Natural killer cell (primary cell): ENCODE results near the gene SAV1. TPM values are rescaled to one million over a fixed set of nuclear protein-coding genes. Genes with fewer than 3 reads are reported as not detected.
"Not testable (repeated sequence)": the region's sequence is repeated elsewhere in the genome, so short reads cannot be mapped to it uniquely, and the experiment has no call there.

Experiments used
- ATAC-seq, 3 donors: fragments of 150-1000 bp in 2 of 3; fragments of 200-7000 bp in 1 of 3; cut with Tn5 transposase; 1 replicate in 1 of 3; 2 replicates in 2 of 3; pipeline ENCODE4 v1.10.0; 2021; ENCODE audit warnings: mild to moderate bottlenecking in 2 of 3, moderate library complexity in 2 of 3
- DNase-seq, 2 donors: peaks; one replicate each; pipeline versions ENCODE4 v3.0.0 to v3.0.0-alpha.2; 2013 to 2021; ENCODE audit warnings: mixed read lengths in 1 of 2
- H3K27ac ChIP-seq: one replicate; pipeline ENCODE4 v1.5.1; 2013; ENCODE audit warnings: mild to moderate bottlenecking, low read length
- H3K27me3 ChIP-seq: one replicate; pipeline ENCODE4 v1.6.1; 2013; ENCODE audit warnings: low read length; ENCODE audit not compliant: control insufficient read depth, insufficient read depth
- H3K36me3 ChIP-seq: one replicate; pipeline ENCODE4 v1.6.1; 2013; ENCODE audit warnings: low read length; ENCODE audit not compliant: control insufficient read depth, insufficient read depth
- H3K4me1 ChIP-seq: one replicate; pipeline ENCODE4 v1.6.1; 2013; ENCODE audit warnings: low read length; ENCODE audit not compliant: control insufficient read depth, insufficient read depth
- H3K4me3 ChIP-seq: one replicate; pipeline ENCODE4 v1.5.1; 2013; ENCODE audit warnings: low read length
- H3K9me3 ChIP-seq: one replicate; pipeline ENCODE4 v1.6.1; 2013; ENCODE audit warnings: low read length; ENCODE audit not compliant: control insufficient read depth, insufficient read depth
- H3K27ac Mint-ChIP-seq, 2 donors: one replicate each; pipeline ENCODE4 v1.8.0; 2022; ENCODE audit warnings: mild to moderate bottlenecking in 2 of 2, mixed read lengths in 2 of 2, moderate library complexity in 1 of 2
- H3K27me3 Mint-ChIP-seq, 2 donors: one replicate each; pipeline ENCODE4 v1.8.0; 2022; ENCODE audit warnings: low read depth in 2 of 2, mixed read lengths in 2 of 2
- H3K36me3 Mint-ChIP-seq: one replicate; pipeline ENCODE4 v1.8.0; 2022; ENCODE audit warnings: mixed read lengths
- H3K4me1 Mint-ChIP-seq, 2 donors: one replicate each; pipeline ENCODE4 v1.8.0; 2022; ENCODE audit warnings: mixed read lengths in 2 of 2
- H3K4me3 Mint-ChIP-seq: one replicate; pipeline ENCODE4 v1.8.0; 2022; ENCODE audit warnings: mild to moderate bottlenecking, moderate library complexity, mixed read lengths
- H3K9me3 Mint-ChIP-seq, 2 donors: one replicate each; pipeline ENCODE4 v1.8.0; 2022; ENCODE audit warnings: mixed read lengths in 2 of 2
- CTCF ChIP-seq: fragments of 200-600 bp; IDR thresholded peaks from one replicate; pipeline ENCODE4 v1.8.0; 2022; ENCODE audit warnings: antibody characterized with exemption
- WGBS: methylation state at CpG from one replicate; pipeline ENCODE4 v1.1.7; 2013; ENCODE audit warnings: missing lambda C conversion rate; ENCODE audit not compliant: insufficient coverage; 5-methylcytosine and 5-hydroxymethylcytosine counted together
- intact Hi-C: fragments of 100-400 bp; cut with micrococcal nuclease; formaldehyde crosslinking; loops from one replicate; pipeline ENCODE4 v1.14.2; 2022
- total RNA-seq, 4 donors: library from RNA; stranded (reverse); fragments of 120-200 nt in 1 of 4; gene quantifications; one replicate each; pipeline versions ENCODE4 v1.2.3 to v1.2.4, GENCODE V29; 2013 to 2022

SAV1 gene
- total RNA-seq, 3 donors from 2014 or later (not counting 1 experiment from before 2014, with no cell fraction given), result 3.0 to 6.6 (median 6.6) TPM

DNA sequence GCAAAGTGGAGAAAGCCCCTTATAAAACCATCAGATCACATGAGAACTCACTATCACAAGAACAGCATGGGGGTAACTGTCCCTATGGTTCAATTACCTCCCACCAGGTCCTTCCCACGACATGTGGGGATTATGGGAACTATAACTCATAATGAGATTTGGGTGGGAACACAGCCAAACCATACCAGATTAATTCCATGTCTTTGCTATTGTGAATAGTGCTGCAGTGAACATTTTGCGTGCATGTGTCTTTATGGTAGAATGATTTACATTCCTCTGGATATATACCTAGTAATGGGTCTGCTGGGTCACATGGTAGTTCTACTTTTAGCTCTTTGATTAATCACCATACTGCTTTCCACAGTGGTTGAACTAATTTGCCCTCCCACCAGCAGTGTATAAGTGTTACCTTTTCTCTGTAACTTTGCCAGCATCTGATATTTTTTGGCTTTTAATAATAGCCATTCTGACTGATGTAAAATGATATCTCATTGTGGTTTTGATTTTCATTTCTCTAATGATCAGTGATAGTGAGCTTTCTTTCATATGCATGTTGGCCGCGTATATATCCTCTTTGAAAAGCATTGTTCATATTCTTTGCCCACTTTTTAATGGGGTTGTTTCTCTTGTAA lies 29.7 kb upstream of the SAV1 start:
- H3K9me3 ChIP-seq, result peaks cover 4% of the 10 kb centered on the region
- no peaks in the 10 kb centered on the region for H3K4me1 ChIP-seq
- H3K27me3 ChIP-seq, result no peaks in the 10 kb centered on the region
- Mint-ChIP-seq H3K4me1 (no peaks in the 10 kb centered on the region), H3K4me3 (no peak overlapping the region), H3K27ac (no peak overlapping the region), H3K9me3 (peaks cover 0 to 3% of the 10 kb centered on the region in 2 donors), H3K27me3 (peaks cover 20 to 25% of the 10 kb centered on the region in 2 donors), H3K36me3 (no peaks in the 10 kb centered on the region)
- DNase-seq, result no peak
- intact Hi-C loops, result no loop called here
- TF ChIP-seq CTCF, result no peak
- H3K27ac ChIP-seq, result no peak overlapping the region
- no peak overlapping the region for H3K4me3 ChIP-seq
- H3K36me3 ChIP-seq, result no peaks in the 10 kb centered on the region
- ATAC-seq, result no peak
- no CpG with 5 or more reads among the region's 4 CpGs for WGBS

- H3K36me3 ChIP-seq, H3K27ac ChIP-seq, ATAC-seq, H3K36me3 Mint-ChIP-seq, H3K4me1 Mint-ChIP-seq, intact Hi-C loops, H3K27me3 ChIP-seq, H3K27ac Mint-ChIP-seq, H3K9me3 ChIP-seq, H3K4me3 ChIP-seq, H3K4me3 Mint-ChIP-seq, DNase-seq, H3K9me3 Mint-ChIP-seq, H3K4me1 ChIP-seq: not testable (repeated sequence)
- H3K27me3 Mint-ChIP-seq, result peaks cover 13% of the 10 kb centered on the region in 2 donors
- 99% methylated on average over 3 of the region's 3 CpGs for WGBS
These were observed 26.2 kb upstream of the SAV1 start for GRCh38 chr14:50694260-50694659.

DNA sequence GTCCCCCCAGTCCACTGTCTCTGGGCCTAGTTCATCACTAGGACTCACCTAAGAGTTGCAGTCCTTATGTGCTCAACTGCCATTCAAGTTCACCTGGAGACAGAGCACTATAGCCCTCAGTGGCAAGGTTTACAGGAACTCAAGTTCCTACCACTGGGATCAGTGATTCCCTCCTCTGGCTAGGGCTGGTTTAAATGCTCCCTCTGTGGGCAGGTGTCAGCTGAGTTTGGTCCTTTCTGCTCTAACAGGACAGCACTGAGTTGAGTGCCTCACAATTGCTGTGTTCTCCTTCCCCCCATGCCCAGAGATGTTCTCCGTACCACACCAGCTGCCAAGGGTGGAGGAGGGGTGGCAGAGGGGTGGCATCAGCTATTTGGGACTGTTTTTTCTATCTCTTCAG lies 20.8 kb upstream of the SAV1 start:
- WGBS, result 100% methylated on average over 1 of the region's 1 CpG
- no peak for ATAC-seq
- no peak overlapping the region for H3K27ac Mint-ChIP-seq
- peaks cover 0 to 7% of the 10 kb centered on the region in 2 donors for H3K9me3 Mint-ChIP-seq
- H3K4me3 Mint-ChIP-seq, result no peak overlapping the region
- no peak overlapping the region for H3K4me3 ChIP-seq
- H3K4me1 Mint-ChIP-seq, result no peaks in the 10 kb centered on the region
- no peaks in the 10 kb centered on the region for H3K4me1 ChIP-seq
- TF ChIP-seq CTCF, result no peak
- no peaks in the 10 kb centered on the region for H3K36me3 ChIP-seq
- no peak for DNase-seq
- no peaks in the 10 kb centered on the region for H3K27me3 ChIP-seq
- H3K27ac ChIP-seq, result no peak overlapping the region
- H3K27me3 Mint-ChIP-seq, result peaks cover 9 to 16% of the 10 kb centered on the region in 2 donors
- no peaks in the 10 kb centered on the region for H3K36me3 Mint-ChIP-seq
- H3K9me3 ChIP-seq, result no peaks in the 10 kb centered on the region
- intact Hi-C loops, result no loop called here

GRCh38 chr14:50679674-50680073 lies 11.6 kb upstream of the SAV1 start:
- no peak for DNase-seq
- Histone ChIP-seq H3K36me3 (no peaks in the 10 kb centered on the region), H3K4me1 (no peaks in the 10 kb centered on the region), H3K27me3 (no peaks in the 10 kb centered on the region), H3K27ac (no peak overlapping the region), H3K9me3 (no peaks in the 10 kb centered on the region), H3K4me3 (no peak overlapping the region)
- Mint-ChIP-seq H3K9me3 (no peaks in the 10 kb centered on the region), H3K4me1 (no peaks in the 10 kb centered on the region), H3K27ac (no peak overlapping the region), H3K4me3 (no peak overlapping the region), H3K27me3 (peaks cover 12 to 36% of the 10 kb centered on the region in 2 donors), H3K36me3 (no peaks in the 10 kb centered on the region)
- ATAC-seq, result no peak
- intact Hi-C loops, result no loop called here
- TF ChIP-seq CTCF, result no peak
